ENCODE measurements around the gene COL11A2.
A peak's percentile ranks its signal among the peaks of the same experiment; 100 is the strongest.

The COL11A2 gene

DNA sequence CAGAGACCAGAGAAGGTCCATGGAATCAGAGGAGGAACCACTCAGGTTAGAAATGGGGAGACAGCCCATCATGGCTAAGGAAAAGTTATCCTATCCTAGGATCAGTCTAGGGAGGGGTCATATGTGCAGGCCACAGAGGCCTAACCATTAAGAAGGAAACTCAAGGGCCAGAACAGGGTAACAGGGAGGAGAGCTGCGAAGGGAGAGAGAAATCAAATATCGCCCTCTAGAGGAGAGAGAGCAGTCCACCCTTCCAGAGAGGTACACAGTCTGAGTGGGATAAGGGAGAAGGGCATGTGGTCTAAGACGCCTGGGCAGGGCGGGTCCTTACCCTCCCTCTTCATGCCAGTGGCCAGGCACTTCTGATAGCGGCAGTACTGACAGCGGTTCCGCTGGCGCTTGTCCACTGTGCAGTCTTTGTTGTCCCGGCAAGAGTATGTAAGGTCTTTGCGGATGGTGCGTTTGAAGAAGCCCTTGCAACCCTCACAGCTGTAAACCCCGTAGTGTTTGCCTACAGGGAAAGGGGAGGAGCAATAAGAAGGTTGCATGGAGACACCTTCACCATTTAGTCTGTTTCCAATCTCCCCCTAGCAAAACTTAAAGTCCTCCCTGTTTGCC, 5.3 kb upstream of the COL11A2 start:
- Histone ChIP-seq H3K9me2 (replicated peaks; ENCODE audit: insufficient read depth, low read length) (no peaks in the 10 kb centered on the region), H3K9ac (ENCODE audit: low read length) (no peak overlapping the region), H3F3A (ENCODE audit: insufficient read depth) (peaks cover 25% of the 10 kb centered on the region), H3K4me3 (ENCODE audit: insufficient read depth, low read length, poor library complexity, severe bottlenecking) (no peak overlapping the region), H3K27ac (ENCODE audit: low read depth, low read length) (no peak overlapping the region), H3K9me3 (ENCODE audit: insufficient read depth, low read length) (no peaks in the 10 kb centered on the region), H3K36me3 (ENCODE audit: low read length) (peaks cover 10% of the 10 kb centered on the region), H2AFZ (ENCODE audit: low read depth, low read length, severe bottlenecking) (no peak overlapping the region), H4K20me1 (ENCODE audit: low read depth, low read length) (no peaks in the 10 kb centered on the region), H3K27me3 (ENCODE audit: low read length) (no peaks in the 10 kb centered on the region), H3K4me2 (ENCODE audit: low read depth, low read length, poor library complexity, severe bottlenecking) (no peak overlapping the region), H3K79me2 (ENCODE audit: insufficient read depth, low read length) (peaks cover 33% of the 10 kb centered on the region)
- no peak for TF ChIP-seq EZH2phosphoT487 (conservative IDR thresholded peaks at IDR 0.05; ENCODE audit: low read length)
- TF ChIP-seq, protein P1, sequence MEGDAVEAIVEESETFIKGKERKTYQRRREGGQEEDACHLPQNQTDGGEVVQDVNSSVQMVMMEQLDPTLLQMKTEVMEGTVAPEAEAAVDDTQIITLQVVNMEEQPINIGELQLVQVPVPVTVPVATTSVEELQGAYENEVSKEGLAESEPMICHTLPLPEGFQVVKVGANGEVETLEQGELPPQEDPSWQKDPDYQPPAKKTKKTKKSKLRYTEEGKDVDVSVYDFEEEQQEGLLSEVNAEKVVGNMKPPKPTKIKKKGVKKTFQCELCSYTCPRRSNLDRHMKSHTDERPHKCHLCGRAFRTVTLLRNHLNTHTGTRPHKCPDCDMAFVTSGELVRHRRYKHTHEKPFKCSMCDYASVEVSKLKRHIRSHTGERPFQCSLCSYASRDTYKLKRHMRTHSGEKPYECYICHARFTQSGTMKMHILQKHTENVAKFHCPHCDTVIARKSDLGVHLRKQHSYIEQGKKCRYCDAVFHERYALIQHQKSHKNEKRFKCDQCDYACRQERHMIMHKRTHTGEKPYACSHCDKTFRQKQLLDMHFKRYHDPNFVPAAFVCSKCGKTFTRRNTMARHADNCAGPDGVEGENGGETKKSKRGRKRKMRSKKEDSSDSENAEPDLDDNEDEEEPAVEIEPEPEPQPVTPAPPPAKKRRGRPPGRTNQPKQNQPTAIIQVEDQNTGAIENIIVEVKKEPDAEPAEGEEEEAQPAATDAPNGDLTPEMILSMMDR (IDR thresholded peaks at IDR 0.05; ENCODE audit: insufficient read depth, low read length, poor library complexity, severe bottlenecking): peak; percentile 97

DNA sequence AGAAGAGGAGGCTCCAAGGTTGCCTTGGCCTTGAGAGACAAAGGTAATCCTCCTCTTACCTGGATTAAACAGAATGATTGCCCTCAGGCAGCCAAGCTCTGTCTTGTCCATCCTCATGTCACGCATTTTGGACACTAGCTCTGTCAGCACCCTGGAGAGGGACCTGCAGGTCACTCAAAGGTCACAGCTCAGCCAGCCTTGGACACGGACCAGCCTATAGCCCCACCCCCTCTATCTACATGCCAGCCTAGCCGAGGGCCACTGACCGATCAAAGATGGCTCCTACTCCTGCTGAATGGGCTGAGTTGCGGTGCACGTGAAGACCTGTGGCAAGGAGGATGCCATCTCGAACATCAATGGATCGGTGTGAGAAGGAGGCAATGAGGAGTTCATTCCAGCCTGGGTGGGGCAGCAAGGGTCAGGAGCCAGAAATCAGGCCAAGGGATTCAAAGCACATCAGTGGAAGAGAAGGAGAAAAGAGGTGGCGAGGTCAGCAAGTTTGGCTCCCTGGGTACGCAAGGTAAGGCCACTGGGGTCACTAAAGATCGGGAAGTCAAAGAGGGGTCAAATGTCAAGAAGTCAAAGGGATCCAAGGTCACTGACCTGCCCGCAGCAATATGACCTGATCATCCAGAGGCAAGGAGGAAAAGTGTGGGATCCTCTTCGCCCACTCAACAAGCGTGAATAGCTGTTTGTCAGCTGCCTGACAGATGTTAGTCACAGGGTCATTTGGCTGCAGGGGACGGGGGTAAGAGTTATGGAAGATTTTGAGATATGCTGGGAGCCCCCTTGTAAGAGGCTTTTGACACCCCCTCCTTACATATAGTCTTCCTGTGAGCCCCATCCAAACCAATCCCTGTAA, 3.3 kb upstream of the COL11A2 start:
- TF ChIP-seq, protein P1 (IDR thresholded peaks at IDR 0.05; ENCODE audit: insufficient read depth, low read length, poor library complexity, severe bottlenecking): no peak
- TF ChIP-seq EZH2phosphoT487 (conservative IDR thresholded peaks at IDR 0.05; ENCODE audit: low read length): no peak
- peaks cover 10% of the 10 kb centered on the region for H3K36me3 ChIP-seq (ENCODE audit: low read length)
- H3K4me2 ChIP-seq (ENCODE audit: low read depth, low read length, poor library complexity, severe bottlenecking): no peak overlapping the region
- no peak overlapping the region for H2AFZ ChIP-seq (ENCODE audit: low read depth, low read length, severe bottlenecking)
- H3K9me3 ChIP-seq (ENCODE audit: insufficient read depth, low read length): no peaks in the 10 kb centered on the region
- H3K9ac ChIP-seq (ENCODE audit: low read length): no peak overlapping the region
- no peaks in the 10 kb centered on the region for H3K9me2 ChIP-seq (replicated peaks; ENCODE audit: insufficient read depth, low read length)
- H3K27ac ChIP-seq (ENCODE audit: low read depth, low read length): no peak overlapping the region
- no peak overlapping the region for H3K4me3 ChIP-seq (ENCODE audit: insufficient read depth, low read length, poor library complexity, severe bottlenecking)
- H3K79me2 ChIP-seq (ENCODE audit: insufficient read depth, low read length): peaks cover 14% of the 10 kb centered on the region
- peaks cover 25% of the 10 kb centered on the region for H3F3A ChIP-seq (ENCODE audit: insufficient read depth)
- H4K20me1 ChIP-seq (ENCODE audit: low read depth, low read length): no peaks in the 10 kb centered on the region
- H3K27me3 ChIP-seq (ENCODE audit: low read length): no peaks in the 10 kb centered on the region

DNA sequence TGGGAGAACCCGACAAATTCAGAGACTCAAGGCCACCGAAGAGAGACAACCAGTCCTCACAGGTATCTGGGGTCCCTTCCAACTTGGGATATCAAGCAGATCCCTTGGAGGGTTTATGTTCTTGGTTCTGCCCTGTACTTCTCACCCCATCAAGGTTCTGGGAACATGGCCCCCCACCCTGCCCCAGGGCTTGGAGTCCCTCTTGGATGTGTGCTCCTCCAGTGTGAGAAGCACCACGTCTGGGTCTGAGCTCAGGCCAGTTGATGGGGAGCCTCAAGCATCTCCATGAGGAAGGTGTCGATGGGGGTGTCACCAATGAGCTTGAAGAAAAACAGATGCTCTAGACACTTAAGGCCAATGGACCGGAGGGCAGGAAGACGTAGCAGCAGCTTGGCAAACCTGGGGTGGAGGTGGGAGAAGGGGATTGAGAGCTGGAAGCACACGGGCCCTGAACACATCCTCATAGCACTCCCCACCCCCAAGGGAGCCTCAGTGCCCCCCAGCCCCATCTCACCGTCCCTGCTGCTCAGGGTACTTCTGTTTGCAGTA, 2.2 kb upstream of the COL11A2 start:
- no peak overlapping the region for H3K27ac ChIP-seq (ENCODE audit: low read depth, low read length)

More for the DNA sequence above, 2.2 kb upstream of the COL11A2 start:
- Histone ChIP-seq H3K79me2 (ENCODE audit: insufficient read depth, low read length) (peaks cover 10% of the 10 kb centered on the region), H3K4me3 (ENCODE audit: insufficient read depth, low read length, poor library complexity, severe bottlenecking) (no peak overlapping the region), H3F3A (ENCODE audit: insufficient read depth) (peaks cover 22% of the 10 kb centered on the region), H3K9me3 (ENCODE audit: insufficient read depth, low read length) (no peaks in the 10 kb centered on the region), H4K20me1 (ENCODE audit: low read depth, low read length) (no peaks in the 10 kb centered on the region), H3K9ac (ENCODE audit: low read length) (no peak overlapping the region), H3K27me3 (ENCODE audit: low read length) (no peaks in the 10 kb centered on the region), H3K9me2 (replicated peaks; ENCODE audit: insufficient read depth, low read length) (no peaks in the 10 kb centered on the region), H2AFZ (ENCODE audit: low read depth, low read length, severe bottlenecking) (no peak overlapping the region), H3K36me3 (ENCODE audit: low read length) (peaks cover 10% of the 10 kb centered on the region), H3K4me2 (ENCODE audit: low read depth, low read length, poor library complexity, severe bottlenecking) (no peak overlapping the region)
- TF ChIP-seq, protein P1 (IDR thresholded peaks at IDR 0.05; ENCODE audit: insufficient read depth, low read length, poor library complexity, severe bottlenecking): no peak
- TF ChIP-seq EZH2phosphoT487 (conservative IDR thresholded peaks at IDR 0.05; ENCODE audit: low read length): no peak

Data from SU-DHL-6 (cell line).